Testis (tissue), 3 donors: ENCODE data around the gene GRB7. TPM values are rescaled to one million over a fixed set of nuclear protein-coding genes. Genes with fewer than 3 reads are reported as not detected.
"Not testable (repeated sequence)": the region's sequence is repeated elsewhere in the genome, so short reads cannot be mapped to it uniquely, and the experiment has no call there.

ENCODE experiments used
- DNase-seq: peaks from one replicate; pipeline ENCODE4 v3.0.0-alpha.2; 2019
- H3K27ac ChIP-seq, 2 donors: fragments of 200-600 bp; sonication (generic); one replicate each; pipeline ENCODE4 v1.5.1; 2019
- H3K27me3 ChIP-seq: fragments of 200-600 bp; sonication (generic); one replicate; pipeline ENCODE4 v1.5.1; 2019
- H3K36me3 ChIP-seq: fragments of 200-600 bp; sonication (generic); one replicate; pipeline ENCODE4 v1.5.1; 2017; ENCODE audit warnings: low read depth; ENCODE audit errors: missing control alignments
- H3K4me1 ChIP-seq: fragments of 200-600 bp; sonication (generic); one replicate; pipeline ENCODE4 v1.5.1; 2019
- H3K4me3 ChIP-seq, 2 donors: fragments of 200-600 bp; sonication (generic); one replicate each; pipeline ENCODE4 v1.5.1; 2017 to 2019
- H3K9me3 ChIP-seq: fragments of 200-600 bp; sonication (generic); one replicate; pipeline ENCODE4 v1.5.1; 2017
- POLR2A ChIP-seq: fragments of 450-650 bp; IDR thresholded peaks from one replicate; pipeline ENCODE4 v1.6.1; 2017; ENCODE audit warnings: antibody characterized with exemption, mild to moderate bottlenecking, moderate library complexity
- WGBS, 2 donors: methylation state at CpG; one replicate each; pipeline ENCODE4 v1.1.5; 2018; 5-methylcytosine and 5-hydroxymethylcytosine counted together
- intact Hi-C: fragments of 100-400 bp; cut with DNase I; formaldehyde crosslinking; loops from one replicate; pipeline ENCODE4 v1.15.1; 2023; ENCODE audit warnings: low total_unique reads
- polyA plus RNA-seq: library from polyadenylated mRNA; stranded (reverse); fragments of 350-450 nt; fragmentation: Illumina TruSeq; extraction: RNeasy Lipid Tissue Mini Kit (QIAGEN cat#74804); gene quantifications from one replicate; pipeline ENCODE4 v1.2.3, GENCODE V29; 2014; ENCODE audit warnings: low read depth, low replicate concordance; ENCODE audit not compliant: insufficient read depth
- total RNA-seq, 2 donors: library from RNA; depleted of rRNA; stranded (reverse); fragments of >200 nt; gene quantifications; one replicate each; pipeline ENCODE4 v1.2.3, GENCODE V29; 2016
- TF ChIP-seq, protein P1 (sequence below), 3 experiments: fragments of 450-650 bp in 2 of 3; fragments of 200-600 bp in 1 of 3; sonication (generic) in 1 of 3; IDR thresholded peaks; one replicate each; pipeline ENCODE4 v1.5.1; 2016 to 2019; ENCODE audit warnings: antibody characterized with exemption in 3 of 3, mild to moderate bottlenecking in 2 of 3, moderate library complexity in 1 of 3

GRB7 gene
- total and polyA plus RNA-seq, 3 donors from 2014 or later = 2.1 to 3.7 (median 2.9) TPM

- H3K27me3 ChIP-seq = no peaks in the 10 kb centered on the region
- 89 to 93% methylated on average over 4 to 7 of the region's 7 CpGs for WGBS, 2 donors
- H3K4me1 ChIP-seq = no peaks in the 10 kb centered on the region
- no peak for TF ChIP-seq POLR2A
- TF ChIP-seq, protein P1, sequence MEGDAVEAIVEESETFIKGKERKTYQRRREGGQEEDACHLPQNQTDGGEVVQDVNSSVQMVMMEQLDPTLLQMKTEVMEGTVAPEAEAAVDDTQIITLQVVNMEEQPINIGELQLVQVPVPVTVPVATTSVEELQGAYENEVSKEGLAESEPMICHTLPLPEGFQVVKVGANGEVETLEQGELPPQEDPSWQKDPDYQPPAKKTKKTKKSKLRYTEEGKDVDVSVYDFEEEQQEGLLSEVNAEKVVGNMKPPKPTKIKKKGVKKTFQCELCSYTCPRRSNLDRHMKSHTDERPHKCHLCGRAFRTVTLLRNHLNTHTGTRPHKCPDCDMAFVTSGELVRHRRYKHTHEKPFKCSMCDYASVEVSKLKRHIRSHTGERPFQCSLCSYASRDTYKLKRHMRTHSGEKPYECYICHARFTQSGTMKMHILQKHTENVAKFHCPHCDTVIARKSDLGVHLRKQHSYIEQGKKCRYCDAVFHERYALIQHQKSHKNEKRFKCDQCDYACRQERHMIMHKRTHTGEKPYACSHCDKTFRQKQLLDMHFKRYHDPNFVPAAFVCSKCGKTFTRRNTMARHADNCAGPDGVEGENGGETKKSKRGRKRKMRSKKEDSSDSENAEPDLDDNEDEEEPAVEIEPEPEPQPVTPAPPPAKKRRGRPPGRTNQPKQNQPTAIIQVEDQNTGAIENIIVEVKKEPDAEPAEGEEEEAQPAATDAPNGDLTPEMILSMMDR (IDR thresholded peaks at IDR 0.05) = no peak
- no peak overlapping the region for H3K27ac ChIP-seq
- H3K9me3 ChIP-seq = no peaks in the 10 kb centered on the region
- no peak overlapping the region for H3K4me3 ChIP-seq
- DNase-seq = no peak
- H3K36me3 ChIP-seq = no peaks in the 10 kb centered on the region
- intact Hi-C loops = no loop called here
Measured at GRCh38 chr17:39719563-39720355, 18.0 kb upstream of the GRB7 start.

DNA sequence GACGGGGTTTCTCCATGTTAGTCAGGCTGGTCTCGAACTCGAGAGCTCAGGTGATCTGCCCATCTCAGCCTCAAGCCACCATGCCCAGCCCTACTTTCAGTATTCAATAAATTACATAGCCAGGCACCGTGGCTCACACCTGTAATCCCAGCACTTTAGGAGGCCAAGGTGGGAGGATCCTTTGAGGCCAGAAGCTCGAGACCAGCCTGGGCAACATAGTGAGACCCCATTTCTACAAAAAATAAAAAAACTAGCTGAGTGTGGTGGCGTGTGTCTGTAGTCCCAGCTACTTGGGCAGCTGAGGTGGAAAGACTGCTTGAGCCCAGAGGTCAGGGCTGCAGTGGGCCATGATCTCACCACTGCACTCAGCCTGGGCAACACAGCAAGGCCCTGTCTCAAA, 15.6 kb upstream of the GRB7 start:
- 93 to 95% methylated on average over 6 of the region's 6 CpGs for WGBS, 2 donors
- Histone ChIP-seq H3K4me1 (no peaks in the 10 kb centered on the region), H3K4me3 (no peak overlapping the region), H3K27me3 (no peaks in the 10 kb centered on the region), H3K27ac (no peak overlapping the region), H3K9me3 (no peaks in the 10 kb centered on the region), H3K36me3 (no peaks in the 10 kb centered on the region)
- TF ChIP-seq POLR2A = no peak
- TF ChIP-seq, protein P1 (IDR thresholded peaks at IDR 0.05) = no peak
- DNase-seq = no peak
- intact Hi-C loops = no loop called here

DNA sequence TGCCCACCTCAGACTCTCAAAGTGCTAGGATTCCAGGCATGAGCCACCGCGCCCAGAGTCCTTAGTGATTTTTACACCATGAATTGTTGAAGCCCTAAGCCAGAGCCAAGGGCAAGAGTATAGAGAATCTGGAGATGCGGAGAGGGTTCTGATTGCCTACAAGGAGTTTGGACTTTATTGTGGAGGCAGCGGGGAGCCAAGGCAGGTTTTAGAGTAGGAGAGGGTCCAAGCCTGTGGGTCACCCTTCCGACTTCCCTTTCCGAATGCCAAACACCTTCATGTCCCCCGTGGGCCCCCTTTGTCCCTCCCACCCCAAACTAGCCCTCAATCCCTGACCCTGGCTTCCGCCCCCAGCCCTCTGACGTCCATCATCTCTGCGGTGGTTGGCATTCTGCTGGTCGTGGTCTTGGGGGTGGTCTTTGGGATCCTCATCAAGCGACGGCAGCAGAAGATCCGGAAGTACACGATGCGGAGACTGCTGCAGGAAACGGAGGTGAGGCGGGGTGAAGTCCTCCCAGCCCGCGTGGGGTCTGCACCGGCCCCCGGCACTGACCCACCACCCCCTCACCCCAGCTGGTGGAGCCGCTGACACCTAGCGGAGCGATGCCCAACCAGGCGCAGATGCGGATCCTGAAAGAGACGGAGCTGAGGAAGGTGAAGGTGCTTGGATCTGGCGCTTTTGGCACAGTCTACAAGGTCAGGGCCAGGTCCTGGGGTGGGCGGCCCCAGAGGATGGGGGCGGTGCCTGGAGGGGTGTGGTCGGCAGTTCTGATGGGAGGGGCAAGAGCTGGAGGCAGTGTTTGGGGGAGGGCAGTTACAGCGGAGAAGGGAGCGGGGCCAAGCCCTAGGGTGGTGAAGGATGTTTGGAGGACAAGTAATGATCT, 14.5 kb upstream of the GRB7 start:
- Histone ChIP-seq H3K27me3 (no peaks in the 10 kb centered on the region), H3K4me1 (no peaks in the 10 kb centered on the region), H3K9me3 (no peaks in the 10 kb centered on the region), H3K36me3 (no peaks in the 10 kb centered on the region), H3K27ac (no peak overlapping the region), H3K4me3 (no peak overlapping the region)
- TF ChIP-seq, protein P1 (IDR thresholded peaks at IDR 0.05) = no peak
- no peak for TF ChIP-seq POLR2A
- WGBS, 2 donors = 69 to 70% methylated on average over 14 to 34 of the region's 34 CpGs
- intact Hi-C loops = no loop called here
- DNase-seq = no peak

DNA sequence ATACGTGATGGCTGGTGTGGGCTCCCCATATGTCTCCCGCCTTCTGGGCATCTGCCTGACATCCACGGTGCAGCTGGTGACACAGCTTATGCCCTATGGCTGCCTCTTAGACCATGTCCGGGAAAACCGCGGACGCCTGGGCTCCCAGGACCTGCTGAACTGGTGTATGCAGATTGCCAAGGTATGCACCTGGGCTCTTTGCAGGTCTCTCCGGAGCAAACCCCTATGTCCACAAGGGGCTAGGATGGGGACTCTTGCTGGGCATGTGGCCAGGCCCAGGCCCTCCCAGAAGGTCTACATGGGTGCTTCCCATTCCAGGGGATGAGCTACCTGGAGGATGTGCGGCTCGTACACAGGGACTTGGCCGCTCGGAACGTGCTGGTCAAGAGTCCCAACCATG, 13.0 kb upstream of the GRB7 start:
- TF ChIP-seq, protein P1 (IDR thresholded peaks at IDR 0.05) = no peak
- TF ChIP-seq POLR2A = no peak
- intact Hi-C loops = no loop called here
- H3K4me1 ChIP-seq = peaks cover 3% of the 10 kb centered on the region
- no peaks in the 10 kb centered on the region for H3K27me3 ChIP-seq
- H3K36me3 ChIP-seq = no peaks in the 10 kb centered on the region
- H3K27ac ChIP-seq = no peak overlapping the region
- H3K9me3 ChIP-seq = no peaks in the 10 kb centered on the region
- DNase-seq = no peak
- WGBS, 2 donors = 91 to 94% methylated on average over 8 to 13 of the region's 13 CpGs
- H3K4me3 ChIP-seq = no peak overlapping the region

DNA sequence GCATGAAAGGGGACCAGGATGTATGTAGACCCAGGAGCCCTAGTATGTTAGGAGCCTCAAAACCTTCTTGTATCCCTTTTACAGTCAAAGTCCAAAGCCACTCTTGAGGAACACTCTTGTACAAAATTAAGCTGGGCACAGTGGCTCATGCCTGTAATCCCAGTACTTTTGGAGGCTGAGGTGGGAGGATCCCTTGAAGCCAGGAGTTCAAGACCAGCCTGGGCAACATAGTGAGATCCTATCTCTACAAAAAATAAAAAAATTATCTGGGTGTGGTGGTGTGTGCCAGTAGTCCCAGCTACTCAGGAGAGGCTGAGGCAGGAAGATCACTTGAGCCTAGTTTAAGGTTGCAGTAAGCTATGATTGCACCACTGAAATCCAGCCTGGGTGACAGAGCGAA, 11.8 kb upstream of the GRB7 start:
- H3K27ac ChIP-seq, H3K9me3 ChIP-seq, H3K27me3 ChIP-seq, H3K4me3 ChIP-seq, H3K4me1 ChIP-seq, intact Hi-C loops, H3K36me3 ChIP-seq, DNase-seq: not testable (repeated sequence)
- WGBS, 2 donors = 97 to 100% methylated on average over 1 of the region's 1 CpG
